ENCODE data around the gene FER.
"Not testable (repeated sequence)": the region's sequence is repeated elsewhere in the genome, so short reads cannot be mapped to it uniquely, and the experiment has no call there.

The FER gene

DNA sequence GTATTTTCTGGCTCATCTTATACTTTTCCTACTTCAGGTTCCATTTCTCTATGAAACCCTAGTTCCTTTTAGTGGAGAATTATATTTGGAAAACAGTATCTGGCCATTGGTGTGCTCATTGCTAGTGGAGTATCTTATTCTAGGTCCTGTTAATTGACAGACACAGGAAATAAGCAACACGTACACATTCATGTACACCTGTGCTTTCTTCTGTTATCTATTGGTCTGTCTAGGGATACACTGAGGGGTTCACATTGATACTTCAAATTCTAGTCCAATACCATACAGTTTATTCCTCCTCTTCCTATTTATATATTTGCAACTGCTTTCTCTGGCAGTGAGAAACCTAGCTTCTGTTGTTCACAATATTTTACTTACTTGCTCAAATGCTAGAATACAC, 110.2 kb downstream of the FER start:
- ChIA-PET CTCF (no interaction called here), POLR2A (no interaction called here)
- no peak for DNase-seq (ENCODE audit: low read depth, low spot score)
- no peak overlapping the region for H3K4me3 ChIP-seq (ENCODE audit: low read depth, low read length)
- TF ChIP-seq, protein P1, sequence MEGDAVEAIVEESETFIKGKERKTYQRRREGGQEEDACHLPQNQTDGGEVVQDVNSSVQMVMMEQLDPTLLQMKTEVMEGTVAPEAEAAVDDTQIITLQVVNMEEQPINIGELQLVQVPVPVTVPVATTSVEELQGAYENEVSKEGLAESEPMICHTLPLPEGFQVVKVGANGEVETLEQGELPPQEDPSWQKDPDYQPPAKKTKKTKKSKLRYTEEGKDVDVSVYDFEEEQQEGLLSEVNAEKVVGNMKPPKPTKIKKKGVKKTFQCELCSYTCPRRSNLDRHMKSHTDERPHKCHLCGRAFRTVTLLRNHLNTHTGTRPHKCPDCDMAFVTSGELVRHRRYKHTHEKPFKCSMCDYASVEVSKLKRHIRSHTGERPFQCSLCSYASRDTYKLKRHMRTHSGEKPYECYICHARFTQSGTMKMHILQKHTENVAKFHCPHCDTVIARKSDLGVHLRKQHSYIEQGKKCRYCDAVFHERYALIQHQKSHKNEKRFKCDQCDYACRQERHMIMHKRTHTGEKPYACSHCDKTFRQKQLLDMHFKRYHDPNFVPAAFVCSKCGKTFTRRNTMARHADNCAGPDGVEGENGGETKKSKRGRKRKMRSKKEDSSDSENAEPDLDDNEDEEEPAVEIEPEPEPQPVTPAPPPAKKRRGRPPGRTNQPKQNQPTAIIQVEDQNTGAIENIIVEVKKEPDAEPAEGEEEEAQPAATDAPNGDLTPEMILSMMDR (IDR thresholded peaks at IDR 0.05; ENCODE audit: insufficient read depth, low read length, missing control alignments), result no peak

DNA sequence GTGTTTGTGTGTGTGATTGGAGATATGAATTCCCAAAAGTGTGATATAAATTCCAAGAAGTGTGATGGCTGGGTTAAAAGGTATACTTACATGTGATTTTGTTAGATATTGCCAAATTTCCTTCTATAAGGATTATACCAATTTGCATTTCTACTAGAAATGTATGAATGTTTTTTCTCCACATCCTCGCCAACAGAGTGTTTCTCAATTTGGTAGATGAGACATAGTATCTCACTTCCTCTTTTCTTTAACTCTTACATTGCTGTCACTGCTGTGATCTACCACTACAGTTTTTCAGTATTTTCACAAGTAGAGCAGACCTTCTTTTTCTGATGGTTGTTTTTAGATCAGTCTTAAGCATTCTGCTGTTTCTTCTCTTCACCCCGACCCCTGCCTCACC, 111.3 kb downstream of the FER start:
- DNase-seq (ENCODE audit: low read depth, low spot score), result no peak
- ChIA-PET POLR2A (no interaction called here), CTCF (no interaction called here)
- TF ChIP-seq, protein P1 (IDR thresholded peaks at IDR 0.05; ENCODE audit: insufficient read depth, low read length, missing control alignments), result no peak
- no peak overlapping the region for H3K4me3 ChIP-seq (ENCODE audit: low read depth, low read length)

DNA sequence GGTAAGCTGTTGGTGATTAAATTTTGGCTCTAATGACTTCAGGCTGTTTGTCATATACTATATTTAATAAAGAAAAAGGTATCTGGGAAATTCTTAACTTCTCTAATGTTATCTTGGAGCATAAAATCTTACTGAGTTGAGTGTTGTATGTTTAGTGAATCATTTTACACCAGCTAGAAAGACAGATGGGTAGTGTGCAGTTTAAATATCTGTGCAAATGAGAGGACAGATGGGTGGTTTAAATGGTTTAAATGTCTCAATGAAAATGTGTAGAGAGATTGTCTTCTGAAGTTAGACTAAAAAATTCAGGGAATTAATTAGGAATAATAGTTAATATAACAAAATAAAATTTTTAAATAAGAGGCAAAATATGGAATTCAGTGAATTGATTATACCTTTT, 114.5 kb downstream of the FER start:
- ChIA-PET CTCF (no interaction called here), POLR2A (no interaction called here)
- no peak for DNase-seq (ENCODE audit: low read depth, low spot score)
- TF ChIP-seq, protein P1 (IDR thresholded peaks at IDR 0.05; ENCODE audit: insufficient read depth, low read length, missing control alignments), result no peak
- no peak overlapping the region for H3K4me3 ChIP-seq (ENCODE audit: low read depth, low read length)

DNA sequence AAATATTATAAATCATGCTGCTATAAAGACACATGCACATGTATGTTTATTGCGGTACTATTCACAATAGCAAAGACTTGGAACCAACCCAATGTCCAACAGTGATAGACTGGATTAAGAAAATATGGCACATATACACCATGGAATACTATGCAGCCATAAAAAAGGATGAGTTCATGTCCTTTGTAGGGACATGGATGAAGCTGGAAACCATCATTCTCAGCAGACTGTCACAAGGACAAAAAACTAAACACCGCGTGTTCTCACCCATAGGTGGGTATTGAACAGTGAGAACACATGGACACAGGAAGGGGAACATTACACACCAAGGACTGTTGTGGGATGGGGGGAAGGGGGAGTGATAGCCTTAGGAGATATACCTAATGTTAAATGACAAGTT, 118.4 kb downstream of the FER start:
- CTCF ChIA-PET; H3K4me3 ChIP-seq (ENCODE audit: low read depth, low read length); POLR2A ChIA-PET; DNase-seq (ENCODE audit: low read depth, low spot score): not testable (repeated sequence)

DNA sequence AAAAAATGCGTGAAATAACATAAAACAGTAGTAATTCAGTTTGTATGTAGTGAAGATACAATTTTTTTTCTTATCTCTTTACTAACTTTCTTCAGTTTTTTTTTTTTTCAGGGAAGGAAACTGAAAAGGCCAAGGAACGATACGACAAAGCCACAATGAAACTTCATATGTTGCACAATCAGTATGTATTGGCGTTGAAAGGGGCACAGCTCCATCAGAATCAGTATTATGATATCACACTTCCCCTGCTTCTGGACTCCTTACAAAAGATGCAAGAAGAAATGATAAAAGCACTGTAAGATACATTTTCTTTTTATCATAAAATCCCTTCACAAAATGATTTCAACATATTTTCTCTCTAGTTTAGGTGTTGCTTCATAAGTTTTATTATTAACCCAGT, 120.0 kb downstream of the FER start:
- TF ChIP-seq, protein P1 (IDR thresholded peaks at IDR 0.05; ENCODE audit: insufficient read depth, low read length, missing control alignments), result no peak
- ChIA-PET POLR2A (no interaction called here), CTCF (no interaction called here)
- no peak overlapping the region for H3K4me3 ChIP-seq (ENCODE audit: low read depth, low read length)
- no peak for DNase-seq (ENCODE audit: low read depth, low spot score)

DNA sequence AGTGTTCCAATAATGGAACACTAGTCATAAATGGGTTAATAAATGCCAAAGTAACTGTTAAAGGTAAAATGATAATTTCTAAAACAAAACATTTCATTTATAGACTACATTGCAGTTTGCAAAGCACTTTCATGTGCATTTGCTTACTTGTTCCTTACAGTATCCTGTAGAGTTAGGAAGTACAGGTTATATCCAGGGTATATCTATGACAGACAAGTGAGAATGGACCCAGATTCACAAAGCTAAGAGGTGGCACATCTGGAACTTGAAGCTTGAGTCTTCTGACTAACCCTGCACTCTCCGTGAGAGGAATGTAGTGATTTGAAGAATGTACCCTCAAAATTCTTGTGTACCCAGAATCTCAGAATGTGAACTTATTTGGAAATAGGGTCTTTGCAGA, 121.4 kb downstream of the FER start:
- H3K4me3 ChIP-seq (ENCODE audit: low read depth, low read length), result no peak overlapping the region
- TF ChIP-seq, protein P1 (IDR thresholded peaks at IDR 0.05; ENCODE audit: insufficient read depth, low read length, missing control alignments), result no peak
- POLR2A ChIA-PET, result no interaction called here
- no peak for DNase-seq (ENCODE audit: low read depth, low spot score)
- CTCF ChIA-PET, result no interaction called here

DNA sequence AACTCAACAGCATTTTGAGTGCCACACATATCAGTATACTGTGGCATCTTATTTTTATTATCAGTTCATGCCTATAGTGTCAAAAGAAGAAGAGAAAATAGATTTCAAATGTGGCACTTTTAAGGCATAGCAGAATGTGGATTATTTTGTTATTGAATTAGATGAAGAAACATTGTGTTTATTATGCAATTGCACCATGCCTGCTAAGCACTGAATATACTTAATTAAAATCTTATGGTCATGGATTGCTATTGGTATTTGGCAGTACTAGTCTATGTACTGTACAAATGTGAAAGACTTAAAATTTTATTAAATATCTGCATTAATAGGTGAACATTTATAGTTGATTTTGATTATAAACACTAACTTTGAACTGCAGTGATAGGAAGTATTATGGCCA, 128.8 kb downstream of the FER start:
- no peak for DNase-seq (ENCODE audit: low read depth, low spot score)
- ChIA-PET CTCF (no interaction called here), POLR2A (no interaction called here)
- TF ChIP-seq, protein P1 (IDR thresholded peaks at IDR 0.05; ENCODE audit: insufficient read depth, low read length, missing control alignments), result no peak
- H3K4me3 ChIP-seq (ENCODE audit: low read depth, low read length), result no peak overlapping the region
